GOT3 (cell line): ENCODE results near the gene TJP1.
"Not testable (repeated sequence)": the region's sequence is repeated elsewhere in the genome, so short reads cannot be mapped to it uniquely, and the experiment has no call there.

Experiments
- DNase-seq: peaks from one replicate; lab custom pipeline; 2025; ENCODE audit warnings: mixed read lengths; lab: John Stamatoyannopoulos, UW

TJP1 gene

DNA sequence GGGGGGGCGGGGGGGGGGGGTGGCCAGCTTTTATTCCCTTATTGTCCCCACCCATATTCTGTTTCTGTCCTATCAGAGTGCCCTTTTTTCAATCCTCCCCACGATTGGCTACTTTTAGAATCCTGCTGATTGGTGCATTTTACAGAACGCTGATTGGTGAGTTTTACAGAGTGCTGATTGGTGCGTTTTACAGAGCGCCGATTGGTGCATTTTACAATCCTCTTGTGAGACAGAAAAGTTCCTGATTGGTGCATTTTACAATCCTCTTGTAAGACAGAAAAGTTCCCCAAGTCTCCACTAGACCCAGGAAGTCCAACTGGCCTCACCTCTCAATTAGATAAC lies 164.8 kb downstream of the TJP1 start:
- DNase-seq: not testable (repeated sequence)

- DNase-seq: no peak
Measured at GRCh38 chr15:29656636-29657475, 165.4 kb downstream of the TJP1 start.

- no peak for DNase-seq
Measured at GRCh38 chr15:29652595-29652994, 169.7 kb downstream of the TJP1 start.

DNA sequence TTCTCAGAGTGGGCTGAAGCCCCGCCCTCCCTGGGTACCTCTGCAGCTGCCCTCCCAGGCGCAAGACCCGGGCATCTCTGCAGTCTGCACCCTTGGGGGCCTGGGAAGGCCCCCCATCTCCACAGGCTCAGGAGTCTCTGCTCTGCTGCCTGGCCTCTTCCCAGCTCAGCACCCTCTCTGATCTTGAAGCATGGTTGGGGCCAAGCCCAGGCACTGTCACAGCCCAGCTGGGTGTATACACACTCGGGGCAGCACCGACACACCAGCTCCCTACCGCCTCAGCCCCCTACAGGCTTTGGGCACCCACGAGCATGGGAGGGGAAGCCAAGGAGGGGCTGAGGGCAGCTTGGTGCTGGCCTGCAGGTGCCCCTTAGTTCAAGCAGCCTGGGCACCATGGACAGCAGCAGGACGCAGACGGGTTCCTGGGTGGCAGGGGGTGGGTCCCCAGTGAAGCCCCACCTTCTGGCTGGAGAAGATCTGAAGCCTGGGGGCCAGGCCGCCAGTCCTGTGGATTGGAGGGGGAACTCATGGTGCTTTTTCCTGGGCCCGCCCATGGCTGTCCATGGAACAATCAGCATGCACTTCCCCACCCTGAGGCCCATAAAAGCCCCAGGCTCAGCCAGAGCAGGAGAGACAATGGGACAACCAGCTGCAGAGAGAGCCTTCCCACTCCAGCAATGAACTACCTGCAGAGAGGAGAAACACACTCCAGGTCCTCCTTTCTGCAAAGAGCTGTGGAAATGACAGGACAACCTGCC lies 170.6 kb downstream of the TJP1 start:
- no peak for DNase-seq
